ENCODE measurements around the gene PRSS36.

- TF ChIP-seq YY1 (IDR thresholded peaks at IDR 0.05; ENCODE audit: low read depth), result no peak
- TF ChIP-seq EGR1 (IDR thresholded peaks at IDR 0.05), result no peak
- TF ChIP-seq EP300 (IDR thresholded peaks at IDR 0.05; ENCODE audit: borderline replicate concordance), result no peak
- no peak for TF ChIP-seq CREB1 (IDR thresholded peaks at IDR 0.05; ENCODE audit: low read depth)
- no peak for TF ChIP-seq RAD21 (IDR thresholded peaks at IDR 0.05; ENCODE audit: low read depth)
- TF ChIP-seq TCF12 (IDR thresholded peaks at IDR 0.05; ENCODE audit: low read depth), result no peak
These were observed 14.2 kb downstream of the PRSS36 start, which contains the start of gene PRSS8 for GRCh38 chr16:31135535-31136286.

Measured in Ishikawa (cell line).